Endodermal cell (in vitro differentiated cells): ENCODE measurements around the gene LRRC58. TPM values are rescaled to one million over a fixed set of nuclear protein-coding genes. Genes with fewer than 3 reads are reported as not detected.

Experiments used
- DNase-seq: peaks from one replicate; pipeline ENCODE4 v3.0.0-alpha.2; 2017
- H3K27ac ChIP-seq: 2 replicates; pipeline ENCODE4 v1.5.1; 2013; ENCODE audit warnings: mild to moderate bottlenecking, low read depth, low read length, moderate library complexity
- H3K27me3 ChIP-seq: 2 replicates; pipeline ENCODE4 v1.6.1; 2013; ENCODE audit warnings: mild to moderate bottlenecking, low read length, moderate library complexity; ENCODE audit not compliant: insufficient read depth, control insufficient read depth, poor library complexity, severe bottlenecking
- H3K36me3 ChIP-seq: 2 replicates; pipeline ENCODE4 v1.7.0; 2013; ENCODE audit warnings: mild to moderate bottlenecking, low read length, moderate library complexity; ENCODE audit not compliant: control insufficient read depth, insufficient read depth
- H3K4me1 ChIP-seq: one replicate; pipeline ENCODE4 v1.7.0; 2013; ENCODE audit warnings: low read length; ENCODE audit not compliant: control insufficient read depth, insufficient read depth
- H3K4me3 ChIP-seq: 2 replicates; pipeline ENCODE4 v1.5.1; 2013; ENCODE audit warnings: mild to moderate bottlenecking, low read length, moderate library complexity
- H3K9ac ChIP-seq: 2 replicates; pipeline ENCODE4 v1.6.1; 2013; ENCODE audit warnings: mild to moderate bottlenecking, low read length, moderate library complexity; ENCODE audit not compliant: poor library complexity, severe bottlenecking; ENCODE audit errors: extremely low read depth
- H3K9me3 ChIP-seq: 2 replicates; pipeline ENCODE4 v1.6.1; 2013; ENCODE audit warnings: mild to moderate bottlenecking, low read length, moderate library complexity; ENCODE audit not compliant: control insufficient read depth
- H3K27ac Mint-ChIP-seq: 2 replicates; pipeline ENCODE4 v1.8.0; 2020; ENCODE audit warnings: mixed read lengths
- H3K27me3 Mint-ChIP-seq: 2 replicates; pipeline ENCODE4 v1.8.0; 2021; ENCODE audit warnings: mild to moderate bottlenecking, mixed read lengths; ENCODE audit not compliant: insufficient read depth
- H3K36me3 Mint-ChIP-seq: 2 replicates; pipeline ENCODE4 v1.8.0; 2020; ENCODE audit warnings: low read depth, mixed read lengths
- H3K4me1 Mint-ChIP-seq: 2 replicates; pipeline ENCODE4 v1.8.0; 2020; ENCODE audit warnings: mixed read lengths
- H3K4me3 Mint-ChIP-seq: 2 replicates; pipeline ENCODE4 v1.8.0; 2020; ENCODE audit warnings: mild to moderate bottlenecking, moderate library complexity, mixed read lengths
- H3K9me3 Mint-ChIP-seq: 2 replicates; pipeline ENCODE4 v1.8.0; 2020; ENCODE audit warnings: mild to moderate bottlenecking, mixed read lengths
- WGBS, 2 experiments: methylation state at CpG; one replicate each; pipeline versions ENCODE4 v1.1.5 to v1.1.7; 2013; ENCODE audit warnings: missing lambda C conversion rate in 2 of 2, mixed read lengths in 1 of 2; ENCODE audit not compliant: insufficient coverage in 1 of 2, insufficient read length in 1 of 2; 5-methylcytosine and 5-hydroxymethylcytosine counted together
- total RNA-seq, 2 donors: library from RNA; stranded (reverse); fragmentation: NEBNext Ultra II Directional in 1 of 2; extraction: Animal tissue kit (Norgen Biotek cat#: 25700) in 1 of 2; gene quantifications; 2 replicates in 1 of 2; 3 replicates in 1 of 2; pipeline ENCODE4 v1.2.1, GENCODE V29; 2021
- TF ChIP-seq, protein P1 (sequence below): fragments of 200-600 bp; sonication (generic); conservative IDR thresholded peaks from 2 replicates; pipeline ENCODE4 v1.5.0; 2021; ENCODE audit warnings: antibody characterized with exemption, mild to moderate bottlenecking

Gene LRRC58
- total RNA-seq, 2 donors from 2014 or later: 16.0 to 20.5 TPM

DNA sequence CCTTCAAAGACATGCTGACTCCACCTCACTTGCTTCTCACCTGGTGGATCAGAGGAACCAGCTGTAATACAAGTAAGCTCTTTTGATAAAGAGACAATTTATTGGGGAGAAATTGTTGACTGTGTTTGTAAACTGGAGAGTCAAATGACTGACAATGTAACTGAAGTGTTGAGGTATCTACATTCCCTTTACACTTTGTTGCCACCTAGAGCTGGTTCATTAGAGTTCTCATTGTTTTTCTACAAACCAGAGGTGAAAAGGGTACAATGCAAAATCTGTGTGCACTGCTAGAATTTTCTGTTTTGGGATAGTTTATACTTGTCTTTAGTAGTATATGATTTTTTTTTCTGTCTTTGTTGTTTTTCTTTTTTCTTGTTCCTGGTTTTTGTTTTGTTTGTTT lies 8.7 kb upstream of the LRRC58 start:
- H3K36me3 ChIP-seq: no peaks in the 10 kb centered on the region
- H3K4me1 Mint-ChIP-seq: peaks cover 1% of the 10 kb centered on the region
- no peak overlapping the region for H3K9ac ChIP-seq
- H3K4me3 Mint-ChIP-seq: no peak overlapping the region
- H3K9me3 Mint-ChIP-seq: no peaks in the 10 kb centered on the region
- no peak for DNase-seq
- no peak overlapping the region for H3K4me3 ChIP-seq
- H3K4me1 ChIP-seq: no peaks in the 10 kb centered on the region
- H3K27me3 Mint-ChIP-seq: peaks cover 3% of the 10 kb centered on the region
- H3K36me3 Mint-ChIP-seq: no peaks in the 10 kb centered on the region
- no peak overlapping the region for H3K27ac Mint-ChIP-seq
- H3K27me3 ChIP-seq: no peaks in the 10 kb centered on the region
- TF ChIP-seq, protein P1, sequence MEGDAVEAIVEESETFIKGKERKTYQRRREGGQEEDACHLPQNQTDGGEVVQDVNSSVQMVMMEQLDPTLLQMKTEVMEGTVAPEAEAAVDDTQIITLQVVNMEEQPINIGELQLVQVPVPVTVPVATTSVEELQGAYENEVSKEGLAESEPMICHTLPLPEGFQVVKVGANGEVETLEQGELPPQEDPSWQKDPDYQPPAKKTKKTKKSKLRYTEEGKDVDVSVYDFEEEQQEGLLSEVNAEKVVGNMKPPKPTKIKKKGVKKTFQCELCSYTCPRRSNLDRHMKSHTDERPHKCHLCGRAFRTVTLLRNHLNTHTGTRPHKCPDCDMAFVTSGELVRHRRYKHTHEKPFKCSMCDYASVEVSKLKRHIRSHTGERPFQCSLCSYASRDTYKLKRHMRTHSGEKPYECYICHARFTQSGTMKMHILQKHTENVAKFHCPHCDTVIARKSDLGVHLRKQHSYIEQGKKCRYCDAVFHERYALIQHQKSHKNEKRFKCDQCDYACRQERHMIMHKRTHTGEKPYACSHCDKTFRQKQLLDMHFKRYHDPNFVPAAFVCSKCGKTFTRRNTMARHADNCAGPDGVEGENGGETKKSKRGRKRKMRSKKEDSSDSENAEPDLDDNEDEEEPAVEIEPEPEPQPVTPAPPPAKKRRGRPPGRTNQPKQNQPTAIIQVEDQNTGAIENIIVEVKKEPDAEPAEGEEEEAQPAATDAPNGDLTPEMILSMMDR: peak; percentile 22
- H3K9me3 ChIP-seq: no peaks in the 10 kb centered on the region
- no peak overlapping the region for H3K27ac ChIP-seq

- Mint-ChIP-seq H3K9me3 (no peaks in the 10 kb centered on the region), H3K4me1 (peaks cover 1% of the 10 kb centered on the region), H3K27me3 (peaks cover 4% of the 10 kb centered on the region), H3K4me3 (no peak overlapping the region), H3K27ac (no peak overlapping the region), H3K36me3 (no peaks in the 10 kb centered on the region)
- DNase-seq: no peak
- Histone ChIP-seq H3K9ac (no peak overlapping the region), H3K36me3 (no peaks in the 10 kb centered on the region), H3K4me1 (no peaks in the 10 kb centered on the region), H3K4me3 (no peak overlapping the region), H3K27me3 (no peaks in the 10 kb centered on the region), H3K27ac (no peak overlapping the region), H3K9me3 (no peaks in the 10 kb centered on the region)
- WGBS, 2 experiments: 100% methylated on average over 1 of the region's 1 CpG; no CpG with 5 or more reads in 1 of the 2 experiments
- TF ChIP-seq, protein P1: no peak
Measured at GRCh38 chr3:120355486-120355885, 6.3 kb upstream of the LRRC58 start.

GRCh38 chr3:120353463-120353862 lies 4.3 kb upstream of the LRRC58 start:
- Mint-ChIP-seq H3K9me3 (no peaks in the 10 kb centered on the region), H3K27ac (no peak overlapping the region), H3K4me3 (no peak overlapping the region), H3K27me3 (peaks cover 5% of the 10 kb centered on the region), H3K4me1 (peaks cover 3% of the 10 kb centered on the region), H3K36me3 (no peaks in the 10 kb centered on the region)
- no peak overlapping the region for H3K9ac ChIP-seq
- H3K9me3 ChIP-seq: no peaks in the 10 kb centered on the region
- no peaks in the 10 kb centered on the region for H3K4me1 ChIP-seq
- no peak overlapping the region for H3K4me3 ChIP-seq
- DNase-seq: no peak
- TF ChIP-seq, protein P1: no peak
- no peak overlapping the region for H3K27ac ChIP-seq
- H3K27me3 ChIP-seq: peaks cover 7% of the 10 kb centered on the region
- no peaks in the 10 kb centered on the region for H3K36me3 ChIP-seq
